ENCODE results near the gene SERPINB10. TPM values are rescaled to one million over a fixed set of nuclear protein-coding genes. Genes with fewer than 3 reads are reported as not detected.

SERPINB10 gene
- polyA plus RNA-seq, 1 experiment = 0.38 TPM

- no peaks in the 10 kb centered on the region for H3K36me3 ChIP-seq (ENCODE audit: control insufficient read depth, insufficient read depth, low read length)
- no peak for DNase-seq (ENCODE audit: low read depth)
- ChIA-PET CTCF (interaction anchor here (0.5 to 1.7 kb wide), 7 partner anchors 10 to 349 kb away, joined by 3 to 10 read pairs (median 4); no protein-coding TSS in a partner anchor), POLR2A (no interaction called here)
- no peak overlapping the region for H3K4me3 ChIP-seq (ENCODE audit: low read depth, low read length)
- no peaks in the 10 kb centered on the region for H3K27me3 ChIP-seq (ENCODE audit: control insufficient read depth, insufficient read depth, low read length)
- no peak for TF ChIP-seq CTCF (IDR thresholded peaks at IDR 0.05; ENCODE audit: insufficient read depth, low read depth, low read length)
Observed at GRCh38 chr18:63867368-63868125, 40.2 kb upstream of the SERPINB10 start.

GRCh38 chr18:63868546-63868945 lies 39.2 kb upstream of the SERPINB10 start:
- ChIA-PET CTCF (interaction anchor here (1.0 to 1.6 kb wide), 3 partner anchors 11 to 68 kb away, joined by 4 to 5 read pairs (median 4); no protein-coding TSS in a partner anchor), POLR2A (no interaction called here)
- Histone ChIP-seq H3K4me3 (ENCODE audit: low read depth, low read length) (no peak overlapping the region), H3K36me3 (ENCODE audit: control insufficient read depth, insufficient read depth, low read length) (no peaks in the 10 kb centered on the region), H3K27me3 (ENCODE audit: control insufficient read depth, insufficient read depth, low read length) (no peaks in the 10 kb centered on the region)
- DNase-seq (ENCODE audit: low read depth) = no peak
- no peak for TF ChIP-seq CTCF (IDR thresholded peaks at IDR 0.05; ENCODE audit: insufficient read depth, low read depth, low read length)

GRCh38 chr18:63869374-63869773 lies 38.4 kb upstream of the SERPINB10 start:
- CTCF ChIA-PET = interaction anchor here (1.0 to 1.6 kb wide), 3 partner anchors 21 to 67 kb away, joined by 3 to 5 read pairs (median 4); no protein-coding TSS in a partner anchor
- POLR2A ChIA-PET = no interaction called here
- DNase-seq (ENCODE audit: low read depth) = peak; percentile 50
- Histone ChIP-seq H3K36me3 (ENCODE audit: control insufficient read depth, insufficient read depth, low read length) (no peaks in the 10 kb centered on the region), H3K27me3 (ENCODE audit: control insufficient read depth, insufficient read depth, low read length) (no peaks in the 10 kb centered on the region), H3K4me3 (ENCODE audit: low read depth, low read length) (no peak overlapping the region)
- TF ChIP-seq CTCF (IDR thresholded peaks at IDR 0.05; ENCODE audit: insufficient read depth, low read depth, low read length) = no peak

GRCh38 chr18:63869851-63870250 lies 37.9 kb upstream of the SERPINB10 start:
- CTCF ChIA-PET = interaction anchor here (1.0 to 1.3 kb wide), 2 partner anchors 65 to 67 kb away, joined by 3 to 4 read pairs; no protein-coding TSS in a partner anchor
- no peak for DNase-seq (ENCODE audit: low read depth)
- no peak overlapping the region for H3K4me3 ChIP-seq (ENCODE audit: low read depth, low read length)
- H3K36me3 ChIP-seq (ENCODE audit: control insufficient read depth, insufficient read depth, low read length) = no peaks in the 10 kb centered on the region
- POLR2A ChIA-PET = no interaction called here
- H3K27me3 ChIP-seq (ENCODE audit: control insufficient read depth, insufficient read depth, low read length) = no peaks in the 10 kb centered on the region
- no peak for TF ChIP-seq CTCF (IDR thresholded peaks at IDR 0.05; ENCODE audit: insufficient read depth, low read depth, low read length)

GRCh38 chr18:63871836-63872235 lies 35.9 kb upstream of the SERPINB10 start:
- CTCF ChIA-PET = interaction anchor here (0.5 to 1.6 kb wide), 2 partner anchors 10 to 1111 kb away, joined by 3 to 4 read pairs; no protein-coding TSS in a partner anchor
- no peak for TF ChIP-seq CTCF (IDR thresholded peaks at IDR 0.05; ENCODE audit: insufficient read depth, low read depth, low read length)
- Histone ChIP-seq H3K4me3 (ENCODE audit: low read depth, low read length) (no peak overlapping the region), H3K36me3 (ENCODE audit: control insufficient read depth, insufficient read depth, low read length) (no peaks in the 10 kb centered on the region), H3K27me3 (ENCODE audit: control insufficient read depth, insufficient read depth, low read length) (no peaks in the 10 kb centered on the region)
- no peak for DNase-seq (ENCODE audit: low read depth)
- POLR2A ChIA-PET = no interaction called here

Measured in BJ (cell line).